Measurements from ENCODE around the gene KIAA0753. TPM values are rescaled to one million over a fixed set of nuclear protein-coding genes. Genes with fewer than 3 reads are reported as not detected.

KIAA0753 gene
- total RNA-seq, 4 donors from 2014 or later = 10.6 to 17.5 (median 11.1) TPM

GRCh38 chr17:6637458-6637840 lies 3.1 kb downstream of the KIAA0753 start:
- no peak for TF ChIP-seq CTCF (IDR thresholded peaks at IDR 0.05; ENCODE audit: low read depth)

- TF ChIP-seq CTCF (IDR thresholded peaks at IDR 0.05; ENCODE audit: low read depth) = no peak
These were observed 3.7 kb downstream of the KIAA0753 start for GRCh38 chr17:6636616-6637457.

DNA sequence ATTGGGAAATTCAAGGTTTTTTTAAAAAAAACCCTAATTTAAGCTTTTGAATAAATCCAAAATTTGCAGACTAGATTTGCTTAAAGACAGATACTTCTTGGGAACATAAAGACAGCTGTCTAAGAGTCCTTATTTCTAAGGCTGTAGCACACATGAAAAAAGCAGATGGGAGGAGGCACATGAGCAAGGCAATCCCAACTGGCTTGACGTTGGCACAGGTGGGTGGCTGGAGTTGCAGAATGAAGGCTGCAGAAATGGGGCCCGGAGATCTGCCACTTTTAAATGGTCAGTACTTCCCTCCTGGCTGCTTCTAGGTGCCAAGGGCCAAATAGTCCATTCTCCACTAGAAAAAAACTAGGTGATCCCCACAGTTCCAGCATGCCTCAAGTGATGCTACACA lies 4.4 kb downstream of the KIAA0753 start:
- no peak for TF ChIP-seq CTCF (IDR thresholded peaks at IDR 0.05; ENCODE audit: low read depth)

GRCh38 chr17:6633263-6633662 lies 7.2 kb downstream of the KIAA0753 start:
- no peak for TF ChIP-seq CTCF (IDR thresholded peaks at IDR 0.05; ENCODE audit: low read depth)

DNA sequence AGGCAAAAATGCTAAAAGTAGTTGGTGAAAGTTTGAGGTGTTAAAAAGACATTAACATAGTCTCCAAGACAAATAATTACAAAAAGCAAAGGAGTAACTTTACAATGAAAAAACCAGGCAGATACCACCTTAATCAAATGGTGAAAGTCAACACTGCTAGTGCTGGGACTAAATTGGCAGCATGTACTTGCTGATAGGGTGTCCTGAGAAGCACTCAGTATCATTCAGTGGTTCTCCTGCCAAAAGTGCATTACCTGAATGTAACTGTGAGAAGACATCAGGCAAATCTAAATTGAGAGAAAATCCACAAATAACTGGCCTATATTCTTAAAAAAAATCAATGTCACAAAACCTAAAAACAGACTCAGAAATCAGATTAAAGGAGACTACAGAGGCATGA lies 8.0 kb downstream of the KIAA0753 start:
- no peak for TF ChIP-seq CTCF (IDR thresholded peaks at IDR 0.05; ENCODE audit: low read depth)

DNA sequence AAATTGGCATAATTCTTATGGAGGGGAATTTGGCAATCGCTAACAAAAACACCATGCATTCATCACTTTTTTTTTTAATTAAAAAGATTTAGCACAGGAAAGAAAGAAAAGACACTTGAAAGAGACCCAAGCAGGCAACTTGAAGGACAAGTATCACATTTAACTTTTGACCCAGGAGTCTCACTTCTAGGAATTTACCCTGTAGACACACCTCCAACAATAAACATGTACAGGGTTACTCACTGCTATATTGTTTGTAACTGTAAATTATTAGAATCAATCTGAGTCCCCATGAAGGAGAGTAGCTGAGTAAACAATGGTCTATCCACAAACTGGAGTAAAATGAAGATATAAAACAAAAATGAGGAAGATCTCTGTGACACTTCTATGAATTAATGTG lies 10.1 kb downstream of the KIAA0753 start:
- TF ChIP-seq CTCF (IDR thresholded peaks at IDR 0.05; ENCODE audit: low read depth) = no peak

- TF ChIP-seq CTCF (IDR thresholded peaks at IDR 0.05; ENCODE audit: low read depth) = no peak
These were observed 13.5 kb downstream of the KIAA0753 start for GRCh38 chr17:6627019-6627418.

Measured in subcutaneous adipose tissue (tissue), 4 donors.